NCI-H146 treated with DMSO at 0.1 percent for 48 hours (cell line): ENCODE data around the gene LRRC8D.
"Not testable (repeated sequence)": the region's sequence is repeated elsewhere in the genome, so short reads cannot be mapped to it uniquely, and the experiment has no call there.

Experiments
- DNase-seq: peaks from one replicate; lab custom pipeline; 2025; ENCODE audit not compliant: unreplicated experiment; lab: John Stamatoyannopoulos, UW

LRRC8D gene

GRCh38 chr1:89820422-89821321 is at the start of gene LRRC8D:
Gene LRRC8D, plus strand, starts transcription at chr1:89821032. Its CDS starts 112,037 bp downstream, at chr1:89933069.
- DNase-seq, result peak; percentile 89

DNA sequence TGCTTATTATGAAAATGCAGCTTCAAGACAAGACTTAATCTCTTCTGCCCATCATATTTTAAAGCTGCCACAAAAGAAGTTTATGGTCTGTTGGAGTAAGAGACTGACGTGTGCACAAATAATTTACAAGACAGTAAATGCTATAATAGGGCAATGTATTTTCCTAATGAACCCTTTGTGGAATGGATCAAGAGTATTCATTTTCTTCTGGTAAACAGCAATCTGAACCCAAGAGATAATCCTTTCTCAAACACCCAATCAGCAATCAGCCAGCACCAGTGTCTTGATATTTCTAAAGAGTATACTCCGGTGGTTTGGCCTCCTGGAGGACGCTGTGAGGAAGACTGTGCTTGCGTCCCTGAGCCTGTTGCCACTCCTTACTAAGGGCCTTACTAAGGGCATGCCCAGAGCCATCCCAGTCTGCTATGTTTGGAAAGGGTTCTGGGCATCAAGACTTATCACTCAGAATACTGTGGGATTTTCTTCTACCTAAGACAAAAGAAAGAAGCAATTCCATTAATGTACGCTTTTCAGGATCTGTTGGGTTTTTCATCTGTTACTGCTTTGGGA is 48.8 kb upstream of the LRRC8D start:
- no peak for DNase-seq

- not testable (repeated sequence) for DNase-seq
Measured at GRCh38 chr1:89776104-89776503, 44.7 kb upstream of the LRRC8D start.

GRCh38 chr1:89777271-89777670 is 43.6 kb upstream of the LRRC8D start:
- DNase-seq, result not testable (repeated sequence)

DNA sequence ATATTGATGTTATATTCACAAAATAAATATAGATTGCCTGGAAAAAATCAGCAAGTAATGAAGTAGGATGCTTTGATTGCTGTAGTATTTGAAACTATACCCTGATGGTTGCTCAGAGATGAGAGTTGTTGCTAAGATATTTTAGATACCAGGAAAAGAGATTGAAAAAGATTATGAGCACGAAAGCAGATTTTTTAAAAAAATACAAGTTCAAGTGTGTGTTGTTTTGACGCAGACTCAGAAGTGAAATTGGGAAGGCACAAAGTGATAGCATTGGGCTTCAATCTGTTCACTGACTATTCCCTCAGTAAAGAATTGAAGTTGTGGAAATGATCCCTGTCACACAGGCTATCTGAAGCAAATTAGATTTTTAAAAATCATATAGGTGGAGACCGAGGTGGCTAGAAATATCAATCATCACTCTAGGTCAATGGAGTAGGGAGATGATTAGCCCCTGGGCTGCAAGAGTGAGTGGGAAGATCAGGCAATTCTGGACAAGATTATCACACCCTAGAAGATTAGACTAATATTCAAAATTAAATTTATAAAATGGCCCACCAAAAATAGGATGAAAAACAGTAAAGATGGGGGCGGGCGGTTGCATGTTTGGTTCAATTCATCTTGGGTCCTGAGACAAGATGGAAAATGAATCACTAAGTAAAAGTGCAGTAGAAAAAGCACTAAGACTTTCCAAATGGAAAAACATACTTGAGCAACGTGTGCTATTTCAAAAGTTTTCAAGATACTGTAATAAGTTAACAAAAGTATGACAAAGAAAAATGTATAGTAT is 41.5 kb upstream of the LRRC8D start:
- no peak for DNase-seq

GRCh38 chr1:89780721-89781120 is 40.1 kb upstream of the LRRC8D start:
- DNase-seq, result peak; percentile 28

DNA sequence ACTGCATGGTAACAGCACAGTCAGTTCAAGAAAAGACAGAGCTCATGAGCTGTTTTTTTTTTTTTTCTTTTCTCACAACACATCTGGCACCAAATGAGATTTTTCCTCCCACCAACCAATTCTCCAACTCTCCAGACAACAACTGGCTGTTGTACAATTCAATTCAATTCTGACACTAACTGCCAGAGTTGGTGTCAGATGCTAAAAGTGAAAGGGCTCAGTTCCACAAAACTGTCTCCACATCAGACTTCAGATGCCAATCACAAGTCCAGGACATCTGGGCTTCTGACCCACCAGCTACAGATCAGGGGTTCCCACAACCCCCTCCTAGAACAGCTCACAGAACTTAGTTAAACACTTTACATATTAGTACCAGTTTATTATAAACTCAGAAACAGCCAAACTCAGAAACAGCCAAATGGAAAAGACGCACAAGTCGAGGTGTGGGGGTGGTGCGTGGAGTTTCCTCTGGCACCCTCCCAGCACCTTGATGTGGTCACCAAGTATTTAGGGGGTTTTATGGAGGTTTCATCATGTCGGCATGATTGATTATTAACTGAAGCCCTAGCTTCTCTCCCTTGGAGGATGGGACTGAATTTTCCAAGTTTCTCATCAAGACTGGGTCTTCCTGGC is 39.2 kb upstream of the LRRC8D start:
- no peak for DNase-seq

DNA sequence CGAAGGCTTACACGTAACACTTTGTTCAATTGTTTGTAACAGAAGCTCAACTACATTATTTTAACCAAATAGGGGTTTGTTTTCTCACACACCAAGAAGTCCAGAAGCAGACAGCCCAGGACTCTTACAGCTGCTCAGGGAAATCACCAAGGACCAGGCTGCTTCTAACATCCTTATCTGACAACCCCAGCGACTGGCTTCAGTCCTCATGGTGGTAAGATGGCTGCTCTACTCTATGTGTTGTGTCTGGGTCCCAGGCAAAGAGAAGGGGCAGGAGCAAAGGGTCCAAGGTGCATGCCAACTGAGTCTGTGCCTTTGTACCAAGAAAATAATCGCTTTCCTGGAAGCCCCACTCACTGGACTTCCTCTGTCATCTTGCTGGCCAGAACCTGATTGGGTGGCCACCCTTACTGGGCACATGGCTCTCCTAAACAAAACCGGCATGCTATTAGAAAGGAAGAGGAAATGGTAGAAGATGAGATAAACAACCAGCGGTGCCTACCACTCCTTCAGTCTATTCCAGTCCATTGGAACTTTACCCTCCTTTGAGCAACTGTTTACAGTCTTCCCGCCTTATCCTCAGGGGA is 34.1 kb upstream of the LRRC8D start:
- DNase-seq, result no peak

- DNase-seq, result no peak
Measured at GRCh38 chr1:89790592-89790991, 30.2 kb upstream of the LRRC8D start.

- DNase-seq, result no peak
Measured at GRCh38 chr1:89791064-89791726, 29.6 kb upstream of the LRRC8D start.

GRCh38 chr1:89794406-89794805 is 26.4 kb upstream of the LRRC8D start:
- no peak for DNase-seq

DNA sequence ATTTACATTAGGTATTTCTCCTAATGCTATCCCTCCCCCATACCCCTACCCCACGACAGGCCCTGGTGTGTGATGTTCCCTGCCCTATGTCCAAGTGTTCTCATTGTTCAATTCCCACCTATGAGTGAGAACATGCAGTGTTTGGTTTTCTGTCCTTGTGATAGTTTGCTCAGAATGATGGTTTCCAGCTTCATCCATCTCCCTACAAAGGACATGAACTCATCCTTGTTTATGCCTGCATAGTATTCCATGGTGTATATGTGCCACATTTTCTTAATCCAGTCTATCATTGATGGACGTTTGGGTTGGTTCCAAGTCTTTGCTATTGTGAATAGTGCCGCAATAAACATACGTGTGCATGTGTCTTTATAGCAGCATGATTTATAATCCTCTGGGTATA is 25.3 kb upstream of the LRRC8D start:
- DNase-seq, result not testable (repeated sequence)

DNA sequence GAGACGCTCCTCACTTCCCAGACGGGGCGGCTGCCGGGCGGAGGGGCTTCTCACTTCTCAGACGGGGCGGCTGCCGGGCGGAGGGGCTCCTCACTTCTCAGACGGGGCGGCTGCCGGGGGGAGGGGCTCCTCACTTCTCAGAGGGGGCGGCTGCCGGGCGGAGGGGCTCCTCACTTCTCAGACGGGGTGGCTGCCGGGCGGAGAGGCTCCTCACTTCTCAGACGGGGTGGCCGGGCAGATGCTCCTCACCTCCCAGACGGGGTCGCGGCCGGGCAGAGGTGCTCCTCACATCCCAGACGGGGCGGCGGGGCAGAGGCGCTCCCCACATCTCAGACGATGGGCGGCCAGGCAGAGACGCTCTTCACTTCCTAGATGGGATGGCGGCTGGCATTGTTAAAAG is 23.0 kb upstream of the LRRC8D start:
- DNase-seq, result not testable (repeated sequence)

- DNase-seq, result no peak
Measured at GRCh38 chr1:89799495-89799894, 21.3 kb upstream of the LRRC8D start.

- DNase-seq, result no peak
Measured at GRCh38 chr1:89800022-89800655, 20.7 kb upstream of the LRRC8D start.

- DNase-seq, result no peak
Measured at GRCh38 chr1:89800718-89801117, 20.1 kb upstream of the LRRC8D start.

DNA sequence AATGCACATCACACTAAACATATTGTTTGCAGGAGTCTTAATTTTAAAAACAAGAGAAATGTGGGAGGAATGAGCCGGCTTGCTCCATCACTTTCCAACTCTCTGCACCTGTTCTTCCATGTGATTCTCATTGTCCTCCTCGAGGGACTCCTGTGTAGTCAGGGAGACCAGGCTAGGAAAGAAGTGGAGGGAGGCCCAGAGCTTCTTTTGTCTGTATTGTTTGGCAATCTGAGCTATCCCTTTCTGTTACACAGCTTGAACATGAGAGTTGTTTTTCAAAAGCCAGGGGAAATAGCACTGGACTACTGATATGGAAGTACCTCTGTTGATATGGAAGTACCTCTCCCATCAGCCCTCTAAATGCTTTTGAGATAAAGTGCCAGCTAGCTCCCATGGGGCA is 18.8 kb upstream of the LRRC8D start:
- DNase-seq, result peak; percentile 92

DNA sequence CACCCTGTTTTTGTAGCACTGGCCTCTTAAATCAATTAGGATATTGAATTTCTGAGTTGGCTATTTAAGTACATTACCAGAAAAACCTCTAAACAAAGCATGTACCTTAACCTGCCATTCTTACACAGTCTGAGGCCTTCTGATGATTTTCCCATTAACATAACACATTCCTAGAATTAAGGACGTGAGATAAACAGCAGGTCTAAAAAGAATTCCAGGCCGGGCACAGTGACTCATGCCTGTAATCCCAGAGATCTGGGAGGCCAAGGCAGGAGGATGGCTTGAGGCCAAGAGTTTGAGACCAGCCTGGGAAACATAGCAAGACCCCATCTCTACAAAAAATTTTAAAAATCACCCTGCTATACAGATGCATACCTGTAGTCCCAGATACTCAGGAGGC is 18.0 kb upstream of the LRRC8D start:
- no peak for DNase-seq

DNA sequence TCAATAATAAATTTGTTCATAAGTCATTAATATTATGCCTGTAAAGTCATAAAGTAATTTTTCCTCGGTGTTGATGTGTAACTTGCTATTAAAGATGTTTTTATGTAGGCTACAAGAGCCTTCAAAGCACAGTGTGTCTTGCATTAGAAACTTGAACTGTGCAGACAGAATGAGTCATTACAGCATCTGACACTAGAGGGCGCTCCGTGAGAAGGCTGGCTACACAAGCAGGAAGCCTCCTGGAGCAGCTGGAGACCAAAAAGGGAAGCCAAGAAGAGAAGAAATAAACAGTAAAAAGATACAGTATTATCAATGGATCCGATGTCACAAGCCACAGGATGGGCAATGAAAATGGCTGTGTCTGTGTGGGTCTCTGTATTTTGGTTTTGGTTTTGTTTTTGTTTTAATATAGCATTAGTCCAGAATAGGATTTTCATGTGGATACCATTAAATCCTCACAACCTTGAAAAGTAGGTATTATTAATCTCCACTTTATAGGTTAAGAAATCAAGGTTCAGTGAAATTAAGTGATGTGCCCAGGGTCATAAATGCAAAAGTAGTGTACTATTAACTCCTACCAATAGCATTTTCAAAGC is 16.1 kb upstream of the LRRC8D start:
- DNase-seq, result peak; percentile 67
